OCI-LY7 (cell line): ENCODE measurements around the gene ANO9. TPM values are rescaled to one million over a fixed set of nuclear protein-coding genes. Genes with fewer than 3 reads are reported as not detected.

ENCODE experiments used
- BruUV-seq: library from RNA; stranded (reverse); fragments of 400-500 nt; replicated peaks from 2 replicates; lab custom pipeline; 2021; lab: Mats Ljungman, UMichigan
- CTCF ChIA-PET: fragments of 300-600 bp; sonication (Branson Sonifier 250); formaldehyde crosslinking; loops from one replicate; lab custom pipeline; 2022; ENCODE audit warnings: antibody characterized with exemption; ENCODE audit not compliant: unreplicated experiment; lab: Charles Lee
- POLR2A ChIA-PET: fragments of 300-600 bp; sonication (Branson Sonifier 250); formaldehyde crosslinking; loops from one replicate; lab custom pipeline; 2022; ENCODE audit warnings: antibody characterized with exemption; lab: Charles Lee
- DNase-seq: peaks from one replicate; pipeline ENCODE4 v3.0.0-alpha.2; 2015; ENCODE audit warnings: low spot score
- H2AFZ ChIP-seq: fragments of 200-600 bp; sonication (generic), shearing (Covaris generic); 2 replicates; pipeline ENCODE4 v1.6.1; 2014; ENCODE audit warnings: mild to moderate bottlenecking, antibody characterized with exemption, low read length, moderate library complexity
- H3K27ac ChIP-seq: fragments of 200-600 bp; sonication (generic); 2 replicates; pipeline ENCODE4 v1.5.1; 2014; ENCODE audit warnings: mixed run types, low read depth, mild to moderate bottlenecking, moderate library complexity, low read length, inconsistent platforms; ENCODE audit not compliant: poor library complexity, severe bottlenecking
- H3K36me3 ChIP-seq: fragments of 200-600 bp; sonication (generic); 2 replicates; pipeline ENCODE4 v1.6.1; 2014; ENCODE audit warnings: mild to moderate bottlenecking, antibody characterized with exemption, low read length, moderate library complexity, mixed read lengths; ENCODE audit not compliant: insufficient read depth
- H3K4me1 ChIP-seq: fragments of 200-600 bp; sonication (generic); 2 replicates; pipeline ENCODE4 v1.5.1; 2014; ENCODE audit warnings: mild to moderate bottlenecking, low read length; ENCODE audit not compliant: insufficient read depth, poor library complexity, severe bottlenecking
- H3K4me2 ChIP-seq: fragments of 200-600 bp; sonication (generic); 2 replicates; pipeline ENCODE4 v1.6.1; 2014; ENCODE audit warnings: mild to moderate bottlenecking, low read length
- H3K4me3 ChIP-seq: fragments of 200-600 bp; sonication (generic); 2 replicates; pipeline ENCODE4 v1.5.1; 2014; ENCODE audit warnings: mild to moderate bottlenecking, low read depth, low read length; ENCODE audit not compliant: poor library complexity, severe bottlenecking
- H3K79me2 ChIP-seq: fragments of 200-600 bp; sonication (generic); 2 replicates; pipeline ENCODE4 v1.6.1; 2016; ENCODE audit warnings: low read depth, mild to moderate bottlenecking, low read length, moderate library complexity, mixed read lengths; ENCODE audit not compliant: insufficient read depth
- H3K9me2 ChIP-seq: fragments of 200-600 bp; sonication (generic); 2 replicates; pipeline ENCODE4 v1.6.1; 2016; ENCODE audit warnings: mild to moderate bottlenecking, low read length, mixed read lengths; ENCODE audit not compliant: insufficient read depth
- H3K9me3 ChIP-seq: fragments of 200-600 bp; sonication (generic); 2 replicates; pipeline ENCODE4 v1.6.1; 2014; ENCODE audit warnings: mild to moderate bottlenecking, mixed run types, low read length, mixed read lengths
- H4K20me1 ChIP-seq: fragments of 200-600 bp; sonication (generic); 2 replicates; pipeline ENCODE4 v1.6.1; 2014; ENCODE audit warnings: mild to moderate bottlenecking, antibody characterized with exemption, low read length, moderate library complexity, mixed read lengths; ENCODE audit not compliant: insufficient read depth
- CTCF ChIP-seq: fragments of 200-600 bp; sonication (generic); conservative IDR thresholded peaks from 2 replicates; pipeline ENCODE4 v1.5.1; 2014; ENCODE audit warnings: mild to moderate bottlenecking, antibody characterized with exemption, low read length, moderate library complexity, mixed read lengths
- EZH2phosphoT487 ChIP-seq: fragments of 200-600 bp; sonication (generic); IDR thresholded peaks from 2 replicates; pipeline ENCODE4 v1.6.1; 2018; ENCODE audit warnings: low read depth, borderline replicate concordance, mild to moderate bottlenecking, mixed run types, antibody characterized with exemption, low read length, moderate library complexity, mixed read lengths
- intact Hi-C: fragments of 100-400 bp; cut with micrococcal nuclease; formaldehyde crosslinking; loops from one replicate; pipeline ENCODE4 v1.10.0; 2022; ENCODE audit not compliant: unreplicated experiment
- total RNA-seq, 2 experiments: library from RNA; depleted of rRNA in 1 of 2; stranded (reverse); fragments of >200 nt in 1 of 2; shearing (Covaris generic) in 1 of 2; gene quantifications; 2 replicates each; pipeline ENCODE4 v1.2.3, GENCODE V29; 2014 to 2022

ANO9 gene
- total RNA-seq, 2 experiments from 2014 or later: 25.7 to 27.6 TPM

DNA sequence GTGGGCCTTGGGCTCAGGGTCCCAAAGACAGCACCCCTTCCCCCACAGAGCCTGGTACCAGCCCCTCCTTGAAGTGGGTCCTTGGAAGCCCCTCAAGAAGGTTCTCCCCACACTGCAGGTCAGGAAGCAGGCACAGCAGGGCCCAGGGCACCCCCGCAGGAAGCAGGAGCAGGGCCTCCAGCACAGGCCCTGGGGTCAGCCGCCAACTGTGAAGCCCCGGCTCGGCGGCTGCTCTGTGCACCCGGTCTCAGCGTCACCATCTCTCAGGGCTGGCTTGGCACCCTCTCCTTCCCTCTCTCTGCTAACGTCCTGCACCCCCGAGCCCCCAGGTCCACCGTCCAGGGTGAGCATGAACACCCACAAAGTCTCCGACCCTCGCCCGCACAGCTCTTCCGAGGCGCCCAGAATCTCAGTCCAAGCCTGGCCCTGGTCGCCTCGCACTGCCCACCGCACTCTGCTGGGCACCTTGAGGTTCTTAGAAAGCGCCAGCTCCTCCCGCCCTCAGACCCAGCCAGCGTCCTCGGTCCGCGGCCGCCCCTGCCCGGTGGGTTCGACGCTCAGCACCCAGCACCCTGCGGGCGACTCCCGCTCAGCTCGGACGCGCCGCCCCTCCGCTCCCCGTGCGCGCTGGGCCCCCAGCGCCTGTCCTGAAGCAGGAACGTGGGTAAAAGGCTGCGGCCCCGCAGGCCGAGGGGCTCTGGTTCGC is 25.6 kb downstream of the ANO9 start:
- peaks cover 23% of the 10 kb centered on the region for H3K4me1 ChIP-seq
- POLR2A ChIA-PET: no interaction called here
- CTCF ChIA-PET: interaction anchor here (0.6 kb wide), 1 partner anchor 133 kb away, joined by 4 read pairs; no protein-coding TSS in a partner anchor
- no peak for DNase-seq
- H3K9me2 ChIP-seq: no peaks in the 10 kb centered on the region
- no peak overlapping the region for H3K4me2 ChIP-seq
- no TSS peak for BruUV-seq
- no peaks in the 10 kb centered on the region for H4K20me1 ChIP-seq
- intact Hi-C loops: no loop called here
- H3K4me3 ChIP-seq: no peak overlapping the region
- no peaks in the 10 kb centered on the region for H3K79me2 ChIP-seq
- TF ChIP-seq CTCF (no peak), EZH2phosphoT487 (no peak)
- H3K36me3 ChIP-seq: no peaks in the 10 kb centered on the region
- no peaks in the 10 kb centered on the region for H3K9me3 ChIP-seq
- no peak overlapping the region for H2AFZ ChIP-seq
- H3K27ac ChIP-seq: no peak overlapping the region

GRCh38 chr11:415640-416041 is 26.2 kb downstream of the ANO9 start:
- Histone ChIP-seq H3K4me3 (no peak overlapping the region), H3K9me3 (no peaks in the 10 kb centered on the region), H3K4me2 (peak overlapping the region; percentile 39; the same call in 1 of the 2 replicates), H3K79me2 (no peaks in the 10 kb centered on the region), H4K20me1 (no peaks in the 10 kb centered on the region), H3K36me3 (no peaks in the 10 kb centered on the region), H3K4me1 (peaks cover 23% of the 10 kb centered on the region), H2AFZ (no peak overlapping the region; the same call in 1 of the 2 replicates), H3K27ac (no peak overlapping the region), H3K9me2 (no peaks in the 10 kb centered on the region)
- no peak for DNase-seq
- ChIA-PET CTCF (interaction anchor here (0.6 kb wide), 1 partner anchor 134 kb away, joined by 4 read pairs; no protein-coding TSS in a partner anchor), POLR2A (no interaction called here)
- intact Hi-C loops: no loop called here
- TF ChIP-seq CTCF (peak; percentile 35), EZH2phosphoT487 (no peak)
- no TSS peak for BruUV-seq

DNA sequence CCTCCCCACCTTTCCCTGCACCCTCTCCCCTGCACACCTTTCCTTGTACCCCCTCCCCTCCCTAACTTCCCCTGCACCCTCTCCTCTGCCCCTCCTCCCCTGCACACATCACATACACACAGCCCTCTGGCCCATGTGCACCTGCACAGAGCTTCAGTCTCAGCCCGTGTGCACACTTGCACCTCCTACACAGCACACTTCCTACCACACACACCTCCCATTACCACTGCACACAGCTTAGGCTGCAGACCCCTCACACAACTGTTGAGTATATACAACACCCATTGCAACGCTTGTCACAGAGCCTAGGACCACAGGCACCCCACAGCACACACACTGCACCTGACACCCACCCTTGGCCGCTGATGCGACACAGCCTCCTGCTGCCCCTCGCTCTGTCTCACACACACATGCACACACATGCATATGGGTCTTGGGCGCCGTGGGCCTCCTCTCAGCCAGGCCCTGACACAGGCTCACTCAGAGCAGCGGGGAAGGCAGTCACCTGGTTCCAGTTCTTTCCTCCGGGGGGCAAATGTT is 27.4 kb downstream of the ANO9 start:
- intact Hi-C loops: no loop called here
- peak; percentile 49 for DNase-seq
- Histone ChIP-seq H3K4me3 (peak overlapping the region; percentile 54), H3K9me3 (no peaks in the 10 kb centered on the region), H3K4me2 (peak overlapping the region; percentile 39), H3K9me2 (no peaks in the 10 kb centered on the region), H3K36me3 (no peaks in the 10 kb centered on the region), H3K27ac (no peak overlapping the region), H3K4me1 (peaks cover 23% of the 10 kb centered on the region), H2AFZ (peak overlapping the region; percentile 46; the same call in 1 of the 2 replicates), H4K20me1 (no peaks in the 10 kb centered on the region), H3K79me2 (no peaks in the 10 kb centered on the region)
- TF ChIP-seq CTCF (no peak), EZH2phosphoT487 (no peak)
- ChIA-PET CTCF (interaction anchor here (0.6 kb wide), 1 partner anchor 13 kb away, joined by 3 read pairs; no protein-coding TSS in a partner anchor), POLR2A (interaction anchor here (1.2 kb wide), 1 partner anchor 140 kb away, joined by 4 read pairs; no protein-coding TSS in a partner anchor)
- no TSS peak for BruUV-seq
